Measurements from ENCODE around the gene MRGPRD. TPM values are rescaled to one million over a fixed set of nuclear protein-coding genes. Genes with fewer than 3 reads are reported as not detected.
"Not testable (repeated sequence)": the region's sequence is repeated elsewhere in the genome, so short reads cannot be mapped to it uniquely, and the experiment has no call there.

The MRGPRD gene
- polyA plus RNA-seq, 1 experiment, result not detected

GRCh38 chr11:69000831-69001242 is 20.1 kb upstream of the MRGPRD start:
- ChIA-PET CTCF (interaction anchor here (0.8 to 3.4 kb wide), 10 partner anchors 8 to 193 kb away, joined by 3 to 31 read pairs (median 4); partner anchors contain the start of gene MRGPRF), POLR2A (interaction anchor here (0.7 kb wide), 1 partner anchor 51 kb away, joined by 3 read pairs; no protein-coding TSS in a partner anchor)
- Histone ChIP-seq H3K36me3 (ENCODE audit: control insufficient read depth, insufficient read depth, low read length) (peaks cover 23% of the 10 kb centered on the region), H3K27me3 (ENCODE audit: control insufficient read depth, insufficient read depth, low read length) (no peaks in the 10 kb centered on the region), H3K4me3 (ENCODE audit: low read depth, low read length) (no peak overlapping the region)
- TF ChIP-seq, protein P1, sequence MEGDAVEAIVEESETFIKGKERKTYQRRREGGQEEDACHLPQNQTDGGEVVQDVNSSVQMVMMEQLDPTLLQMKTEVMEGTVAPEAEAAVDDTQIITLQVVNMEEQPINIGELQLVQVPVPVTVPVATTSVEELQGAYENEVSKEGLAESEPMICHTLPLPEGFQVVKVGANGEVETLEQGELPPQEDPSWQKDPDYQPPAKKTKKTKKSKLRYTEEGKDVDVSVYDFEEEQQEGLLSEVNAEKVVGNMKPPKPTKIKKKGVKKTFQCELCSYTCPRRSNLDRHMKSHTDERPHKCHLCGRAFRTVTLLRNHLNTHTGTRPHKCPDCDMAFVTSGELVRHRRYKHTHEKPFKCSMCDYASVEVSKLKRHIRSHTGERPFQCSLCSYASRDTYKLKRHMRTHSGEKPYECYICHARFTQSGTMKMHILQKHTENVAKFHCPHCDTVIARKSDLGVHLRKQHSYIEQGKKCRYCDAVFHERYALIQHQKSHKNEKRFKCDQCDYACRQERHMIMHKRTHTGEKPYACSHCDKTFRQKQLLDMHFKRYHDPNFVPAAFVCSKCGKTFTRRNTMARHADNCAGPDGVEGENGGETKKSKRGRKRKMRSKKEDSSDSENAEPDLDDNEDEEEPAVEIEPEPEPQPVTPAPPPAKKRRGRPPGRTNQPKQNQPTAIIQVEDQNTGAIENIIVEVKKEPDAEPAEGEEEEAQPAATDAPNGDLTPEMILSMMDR (IDR thresholded peaks at IDR 0.05; ENCODE audit: insufficient read depth, low read depth, low read length), result peak; percentile 71
- peak; percentile 57 for DNase-seq (ENCODE audit: low read depth)

DNA sequence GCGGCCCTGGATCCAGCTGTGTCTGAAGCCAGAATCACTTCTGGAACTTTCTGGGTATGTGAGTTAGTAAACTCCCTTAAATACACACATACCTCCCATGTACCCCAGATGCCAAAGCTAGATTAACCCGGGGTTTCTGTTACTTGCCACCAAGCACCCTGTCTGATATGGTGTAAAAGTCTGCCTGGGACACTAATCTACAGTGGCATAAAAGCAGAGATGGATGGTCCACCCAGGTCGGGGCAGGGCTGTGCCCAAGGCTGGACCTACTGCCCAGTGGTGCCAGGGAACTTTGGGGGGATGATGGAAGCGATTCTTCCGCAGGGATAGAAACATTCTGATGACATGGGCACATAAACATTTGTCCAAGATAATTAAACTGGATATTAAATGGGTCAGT is 19.6 kb upstream of the MRGPRD start:
- ChIA-PET POLR2A (no interaction called here), CTCF (interaction anchor here (0.8 to 3.4 kb wide), 9 partner anchors 8 to 192 kb away, joined by 3 to 31 read pairs (median 4); partner anchors contain the start of gene MRGPRF)
- H3K36me3 ChIP-seq (ENCODE audit: control insufficient read depth, insufficient read depth, low read length), result peaks cover 18% of the 10 kb centered on the region
- H3K27me3 ChIP-seq (ENCODE audit: control insufficient read depth, insufficient read depth, low read length), result no peaks in the 10 kb centered on the region
- TF ChIP-seq, protein P1 (IDR thresholded peaks at IDR 0.05; ENCODE audit: insufficient read depth, low read depth, low read length), result no peak
- DNase-seq (ENCODE audit: low read depth), result no peak
- no peak overlapping the region for H3K4me3 ChIP-seq (ENCODE audit: low read depth, low read length)

GRCh38 chr11:68999748-69000355 is 19.1 kb upstream of the MRGPRD start:
- H3K27me3 ChIP-seq (ENCODE audit: control insufficient read depth, insufficient read depth, low read length); POLR2A ChIA-PET; DNase-seq (ENCODE audit: low read depth); H3K4me3 ChIP-seq (ENCODE audit: low read depth, low read length): not testable (repeated sequence)
- CTCF ChIA-PET, result interaction anchor here (0.9 to 3.4 kb wide), 5 partner anchors 12 to 89 kb away, joined by 3 to 31 read pairs (median 5); partner anchors contain the start of gene MRGPRF
- peaks cover 13% of the 10 kb centered on the region for H3K36me3 ChIP-seq (ENCODE audit: control insufficient read depth, insufficient read depth, low read length)

DNA sequence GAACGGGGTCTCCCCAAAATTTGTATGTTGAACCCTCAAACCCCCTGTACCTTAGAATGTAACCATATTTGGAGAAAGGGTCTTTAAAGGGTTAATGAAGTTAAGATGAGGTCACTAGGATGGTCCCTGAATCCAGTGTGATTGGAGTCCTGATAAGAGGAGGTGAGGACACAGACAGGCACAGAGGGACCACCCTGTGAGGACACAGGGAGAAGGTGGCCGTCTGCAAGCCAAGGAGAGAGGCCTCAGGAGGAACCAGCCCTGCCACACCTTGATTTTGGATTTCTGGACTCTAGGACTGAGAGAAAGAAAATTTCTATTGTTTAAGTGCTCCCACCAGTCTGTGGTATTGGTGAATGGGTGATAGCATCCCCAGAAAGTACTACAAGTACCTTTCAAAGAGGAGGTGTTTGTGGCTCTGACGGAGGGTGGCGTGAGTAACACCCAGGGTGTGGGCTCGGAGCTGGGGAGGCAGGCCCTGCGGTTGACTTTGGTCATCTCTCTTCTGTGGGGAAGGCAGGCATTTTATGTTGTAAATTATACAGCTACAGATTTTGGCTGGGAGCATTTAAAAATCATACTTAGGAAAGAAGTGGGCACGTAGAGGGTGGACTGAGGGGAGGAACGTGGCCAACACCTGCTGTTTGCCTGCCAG is 18.4 kb upstream of the MRGPRD start:
- DNase-seq (ENCODE audit: low read depth), result no peak
- TF ChIP-seq, protein P1 (IDR thresholded peaks at IDR 0.05; ENCODE audit: insufficient read depth, low read depth, low read length), result no peak
- H3K36me3 ChIP-seq (ENCODE audit: control insufficient read depth, insufficient read depth, low read length), result peaks cover 8% of the 10 kb centered on the region
- H3K27me3 ChIP-seq (ENCODE audit: control insufficient read depth, insufficient read depth, low read length), result no peaks in the 10 kb centered on the region
- no peak overlapping the region for H3K4me3 ChIP-seq (ENCODE audit: low read depth, low read length)
- CTCF ChIA-PET, result interaction anchor here (0.9 kb wide), 2 partner anchors 10 to 22 kb away, joined by 3 read pairs; no protein-coding TSS in a partner anchor
- POLR2A ChIA-PET, result no interaction called here

- POLR2A ChIA-PET, result no interaction called here
Measured at GRCh38 chr11:68998390-68998911, 17.7 kb upstream of the MRGPRD start.

More at GRCh38 chr11:68998390-68998911, 17.7 kb upstream of the MRGPRD start:
- Histone ChIP-seq H3K27me3 (ENCODE audit: control insufficient read depth, insufficient read depth, low read length) (no peaks in the 10 kb centered on the region), H3K4me3 (ENCODE audit: low read depth, low read length) (no peak overlapping the region), H3K36me3 (ENCODE audit: control insufficient read depth, insufficient read depth, low read length) (peaks cover 1% of the 10 kb centered on the region; the same call in 1 of the 2 replicates)
- DNase-seq (ENCODE audit: low read depth), result no peak
- TF ChIP-seq, protein P1 (IDR thresholded peaks at IDR 0.05; ENCODE audit: insufficient read depth, low read depth, low read length), result no peak
- CTCF ChIA-PET, result interaction anchor here (0.9 kb wide), 1 partner anchor 9 kb away, joined by 3 read pairs; no protein-coding TSS in a partner anchor
